Neural cell (in vitro differentiated cells): ENCODE measurements around the gene TOX2. TPM values are rescaled to one million over a fixed set of nuclear protein-coding genes. Genes with fewer than 3 reads are reported as not detected.

Experiments
- H2AFZ ChIP-seq: fragments of 200-600, 300-800 bp; sonication (generic), shearing (Covaris generic); 2 replicates; pipeline ENCODE4 v1.6.0; 2014; ENCODE audit warnings: low read depth, mild to moderate bottlenecking, antibody characterized with exemption, low read length, moderate library complexity
- H3F3A ChIP-seq: fragments of 200-600 bp; shearing (Covaris generic); 2 replicates; pipeline ENCODE4 v1.6.1; 2016; ENCODE audit warnings: mild to moderate bottlenecking, moderate library complexity, mixed read lengths, antibody characterized with exemption, low read length; ENCODE audit not compliant: insufficient read depth, poor library complexity, severe bottlenecking
- H3K27ac ChIP-seq: fragments of 200-600, 300-800 bp; sonication (generic), shearing (Covaris generic); 2 replicates; pipeline ENCODE4 v1.5.1; 2014; ENCODE audit warnings: mild to moderate bottlenecking, low read length, moderate library complexity
- H3K27me3 ChIP-seq: fragments of 300-800, 200-600 bp; sonication (generic), shearing (Covaris generic); 2 replicates; pipeline ENCODE4 v1.6.0; 2014; ENCODE audit warnings: mild to moderate bottlenecking, low read depth, low read length, moderate library complexity; ENCODE audit not compliant: insufficient read depth
- H3K36me3 ChIP-seq: fragments of 300-800, 200-600 bp; sonication (generic), shearing (Covaris generic); 2 replicates; pipeline ENCODE4 v1.5.1; 2014; ENCODE audit warnings: mild to moderate bottlenecking, antibody characterized with exemption, low read length, moderate library complexity; ENCODE audit not compliant: insufficient read depth
- H3K4me2 ChIP-seq: fragments of 300-800, 200-600 bp; sonication (generic), shearing (Covaris generic); 2 replicates; pipeline ENCODE4 v1.6.0; 2014; ENCODE audit warnings: mild to moderate bottlenecking, low read length
- H3K4me3 ChIP-seq: fragments of 300-800, 200-600 bp; sonication (generic), shearing (Covaris generic); 2 replicates; pipeline ENCODE4 v1.5.1; 2014; ENCODE audit warnings: mild to moderate bottlenecking, low read length, moderate library complexity
- H3K79me2 ChIP-seq: fragments of 200-600 bp; shearing (Covaris generic); replicated peaks from 2 replicates; pipeline ENCODE4 v1.6.0; 2014; ENCODE audit warnings: mild to moderate bottlenecking, low read length, moderate library complexity; ENCODE audit not compliant: insufficient read depth
- H3K9ac ChIP-seq: fragments of 300-800, 200-600 bp; sonication (generic), shearing (Covaris generic); 2 replicates; pipeline ENCODE4 v1.6.1; 2016; ENCODE audit warnings: mild to moderate bottlenecking, low read length, mixed read lengths
- H3K9me2 ChIP-seq: fragments of 200-600 bp; shearing (Covaris generic); 2 replicates; pipeline ENCODE4 v1.6.1; 2016; ENCODE audit warnings: mild to moderate bottlenecking, low read length, mixed read lengths; ENCODE audit not compliant: insufficient read depth
- H3K9me3 ChIP-seq: fragments of 200-600, 300-800 bp; sonication (generic), shearing (Covaris generic); 2 replicates; pipeline ENCODE4 v1.6.1; 2016; ENCODE audit warnings: mild to moderate bottlenecking, mixed run types, low read length, moderate library complexity, mixed read lengths
- H4K20me1 ChIP-seq: fragments of 200-600 bp; shearing (Covaris generic); 2 replicates; pipeline ENCODE4 v1.6.1; 2016; ENCODE audit warnings: mild to moderate bottlenecking, mixed run types; ENCODE audit not compliant: insufficient read depth
- EP300 ChIP-seq: fragments of 450-650 bp; conservative IDR thresholded peaks from 2 replicates; pipeline ENCODE4 v1.6.1; 2014; ENCODE audit warnings: antibody characterized with exemption, mild to moderate bottlenecking, moderate library complexity; ENCODE audit not compliant: poor library complexity, severe bottlenecking
- EZH2 ChIP-seq: fragments of 200-600, 300-800 bp; shearing (Covaris generic), sonication (generic); IDR thresholded peaks from 2 replicates; pipeline ENCODE4 v1.6.1; 2014; ENCODE audit warnings: antibody characterized with exemption, low read length, borderline replicate concordance, mild to moderate bottlenecking; ENCODE audit not compliant: insufficient read depth, poor library complexity, severe bottlenecking
- MXI1 ChIP-seq: fragments of 450-650 bp; conservative IDR thresholded peaks from 2 replicates; pipeline ENCODE4 v1.6.1; 2014; ENCODE audit warnings: antibody characterized with exemption, mild to moderate bottlenecking; ENCODE audit not compliant: poor library complexity, severe bottlenecking
- POLR2AphosphoS5 ChIP-seq: IDR thresholded peaks from 2 replicates; pipeline ENCODE4 v1.6.1; 2012
- RAD21 ChIP-seq: fragments of 450-650 bp; conservative IDR thresholded peaks from 2 replicates; pipeline ENCODE4 v1.6.1; 2014; ENCODE audit warnings: antibody characterized with exemption, mild to moderate bottlenecking, moderate library complexity
- REST ChIP-seq: IDR thresholded peaks from 2 replicates; pipeline ENCODE4 v1.6.1; 2012; ENCODE audit warnings: borderline replicate concordance
- SMC3 ChIP-seq: fragments of 450-650 bp; conservative IDR thresholded peaks from 2 replicates; pipeline ENCODE4 v1.6.1; 2014; ENCODE audit warnings: antibody characterized with exemption, mild to moderate bottlenecking, moderate library complexity; ENCODE audit not compliant: poor library complexity
- TAF1 ChIP-seq: IDR thresholded peaks from 2 replicates; pipeline ENCODE4 v1.6.1; 2012; ENCODE audit warnings: low read depth
- polyA plus RNA-seq: library from polyadenylated mRNA; depleted of rRNA; stranded (reverse); fragments of >200 nt; gene quantifications from 2 replicates; pipeline ENCODE4 v1.2.3, GENCODE V29; 2014
- TF ChIP-seq, protein P1 (sequence below): fragments of 450-650 bp; IDR thresholded peaks from 2 replicates; pipeline ENCODE4 v1.5.1; 2014; ENCODE audit warnings: antibody characterized with exemption, mild to moderate bottlenecking, moderate library complexity; ENCODE audit not compliant: poor library complexity, severe bottlenecking

Gene TOX2
- polyA plus RNA-seq, 1 donor from 2014 or later = 0.89 TPM

GRCh38 chr20:43943725-43944124 lies 29.1 kb downstream of the TOX2 start:
- TF ChIP-seq EZH2 (no peak), RAD21 (no peak), SMC3 (no peak), REST (no peak), TAF1 (no peak), POLR2AphosphoS5 (no peak), EP300 (no peak)
- no peaks in the 10 kb centered on the region for H3K79me2 ChIP-seq
- no peaks in the 10 kb centered on the region for H4K20me1 ChIP-seq
- no peak overlapping the region for H3K4me3 ChIP-seq
- no peak overlapping the region for H3K27ac ChIP-seq
- H2AFZ ChIP-seq = no peak overlapping the region
- no peak overlapping the region for H3K4me2 ChIP-seq
- no peaks in the 10 kb centered on the region for H3K36me3 ChIP-seq
- H3K27me3 ChIP-seq = no peaks in the 10 kb centered on the region
- no peak overlapping the region for H3K9ac ChIP-seq
- no peaks in the 10 kb centered on the region for H3K9me3 ChIP-seq
- no peaks in the 10 kb centered on the region for H3F3A ChIP-seq
- no peaks in the 10 kb centered on the region for H3K9me2 ChIP-seq

DNA sequence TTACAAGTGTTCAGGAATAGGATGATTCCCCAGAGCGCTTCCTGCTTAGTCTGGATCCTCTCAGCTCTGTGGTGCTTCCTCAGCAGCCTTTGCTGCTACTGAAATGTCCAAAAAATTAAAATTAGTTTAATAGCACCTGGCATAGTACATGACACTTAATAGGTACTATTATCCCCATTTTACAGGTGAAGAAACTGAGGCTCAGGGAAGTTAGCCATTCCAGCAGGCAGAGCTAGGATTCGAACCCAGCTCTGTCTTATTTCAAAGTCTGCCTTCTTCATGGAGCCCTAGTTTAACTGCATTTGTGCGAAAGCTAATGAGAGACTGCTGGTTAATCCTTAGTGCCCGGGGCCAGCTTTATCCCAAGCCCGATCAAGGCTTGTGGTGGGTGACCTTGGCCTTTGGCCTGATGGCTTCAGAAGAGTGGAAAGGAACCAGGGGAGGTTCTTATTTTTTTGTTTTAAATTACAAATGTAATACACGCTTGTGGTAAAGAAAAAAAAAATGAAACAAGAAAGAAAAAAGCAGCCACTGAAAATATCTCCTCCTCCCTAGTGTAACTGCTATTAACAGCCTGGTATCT lies 30.1 kb downstream of the TOX2 start:
- Histone ChIP-seq H3K27me3 (no peaks in the 10 kb centered on the region), H3K4me3 (no peak overlapping the region), H4K20me1 (no peaks in the 10 kb centered on the region), H3K4me2 (no peak overlapping the region), H3K9me2 (no peaks in the 10 kb centered on the region), H3K9ac (no peak overlapping the region), H3K27ac (no peak overlapping the region), H3K79me2 (no peaks in the 10 kb centered on the region), H3K36me3 (no peaks in the 10 kb centered on the region), H3F3A (no peaks in the 10 kb centered on the region), H3K9me3 (no peaks in the 10 kb centered on the region), H2AFZ (no peak overlapping the region)
- no peak for TF ChIP-seq EP300
- no peak for TF ChIP-seq MXI1
- no peak for TF ChIP-seq TAF1
- no peak for TF ChIP-seq RAD21
- TF ChIP-seq SMC3 = no peak
- TF ChIP-seq EZH2 = no peak
- no peak for TF ChIP-seq REST
- no peak for TF ChIP-seq POLR2AphosphoS5
- TF ChIP-seq, protein P1, sequence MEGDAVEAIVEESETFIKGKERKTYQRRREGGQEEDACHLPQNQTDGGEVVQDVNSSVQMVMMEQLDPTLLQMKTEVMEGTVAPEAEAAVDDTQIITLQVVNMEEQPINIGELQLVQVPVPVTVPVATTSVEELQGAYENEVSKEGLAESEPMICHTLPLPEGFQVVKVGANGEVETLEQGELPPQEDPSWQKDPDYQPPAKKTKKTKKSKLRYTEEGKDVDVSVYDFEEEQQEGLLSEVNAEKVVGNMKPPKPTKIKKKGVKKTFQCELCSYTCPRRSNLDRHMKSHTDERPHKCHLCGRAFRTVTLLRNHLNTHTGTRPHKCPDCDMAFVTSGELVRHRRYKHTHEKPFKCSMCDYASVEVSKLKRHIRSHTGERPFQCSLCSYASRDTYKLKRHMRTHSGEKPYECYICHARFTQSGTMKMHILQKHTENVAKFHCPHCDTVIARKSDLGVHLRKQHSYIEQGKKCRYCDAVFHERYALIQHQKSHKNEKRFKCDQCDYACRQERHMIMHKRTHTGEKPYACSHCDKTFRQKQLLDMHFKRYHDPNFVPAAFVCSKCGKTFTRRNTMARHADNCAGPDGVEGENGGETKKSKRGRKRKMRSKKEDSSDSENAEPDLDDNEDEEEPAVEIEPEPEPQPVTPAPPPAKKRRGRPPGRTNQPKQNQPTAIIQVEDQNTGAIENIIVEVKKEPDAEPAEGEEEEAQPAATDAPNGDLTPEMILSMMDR = no peak
